Neural cell (in vitro differentiated cells): ENCODE data around the gene VPS26A.

Experiments
- EP300 ChIP-seq: fragments of 450-650 bp; conservative IDR thresholded peaks from 2 replicates; pipeline ENCODE4 v1.6.1; 2014; ENCODE audit warnings: antibody characterized with exemption, mild to moderate bottlenecking, moderate library complexity; ENCODE audit not compliant: poor library complexity, severe bottlenecking
- EZH2 ChIP-seq: fragments of 200-600, 300-800 bp; shearing (Covaris generic), sonication (generic); IDR thresholded peaks from 2 replicates; pipeline ENCODE4 v1.6.1; 2014; ENCODE audit warnings: antibody characterized with exemption, low read length, borderline replicate concordance, mild to moderate bottlenecking; ENCODE audit not compliant: insufficient read depth, poor library complexity, severe bottlenecking
- REST ChIP-seq: IDR thresholded peaks from 2 replicates; pipeline ENCODE4 v1.6.1; 2012; ENCODE audit warnings: borderline replicate concordance
- TF ChIP-seq, protein P1 (sequence below): fragments of 450-650 bp; IDR thresholded peaks from 2 replicates; pipeline ENCODE4 v1.5.1; 2014; ENCODE audit warnings: antibody characterized with exemption, mild to moderate bottlenecking, moderate library complexity; ENCODE audit not compliant: poor library complexity, severe bottlenecking

DNA sequence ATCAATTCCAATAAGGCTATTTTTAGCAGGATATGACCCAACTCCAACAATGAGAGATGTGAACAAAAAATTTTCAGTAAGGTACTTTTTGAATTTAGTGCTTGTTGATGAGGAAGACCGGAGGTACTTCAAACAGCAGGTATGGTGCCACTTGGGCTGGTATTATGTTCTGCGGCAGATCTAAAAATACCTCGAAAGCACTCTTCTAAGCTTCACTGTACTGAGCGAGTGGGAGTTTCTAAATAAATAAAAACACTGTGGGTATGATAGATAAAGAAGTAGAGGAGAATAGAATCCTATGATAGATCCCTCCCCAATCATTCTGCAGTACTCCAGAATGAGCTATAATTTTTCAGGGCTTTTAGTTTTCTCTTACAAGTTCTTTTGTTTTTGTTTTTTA lies 44.5 kb downstream of the VPS26A start:
- TF ChIP-seq, protein P1, sequence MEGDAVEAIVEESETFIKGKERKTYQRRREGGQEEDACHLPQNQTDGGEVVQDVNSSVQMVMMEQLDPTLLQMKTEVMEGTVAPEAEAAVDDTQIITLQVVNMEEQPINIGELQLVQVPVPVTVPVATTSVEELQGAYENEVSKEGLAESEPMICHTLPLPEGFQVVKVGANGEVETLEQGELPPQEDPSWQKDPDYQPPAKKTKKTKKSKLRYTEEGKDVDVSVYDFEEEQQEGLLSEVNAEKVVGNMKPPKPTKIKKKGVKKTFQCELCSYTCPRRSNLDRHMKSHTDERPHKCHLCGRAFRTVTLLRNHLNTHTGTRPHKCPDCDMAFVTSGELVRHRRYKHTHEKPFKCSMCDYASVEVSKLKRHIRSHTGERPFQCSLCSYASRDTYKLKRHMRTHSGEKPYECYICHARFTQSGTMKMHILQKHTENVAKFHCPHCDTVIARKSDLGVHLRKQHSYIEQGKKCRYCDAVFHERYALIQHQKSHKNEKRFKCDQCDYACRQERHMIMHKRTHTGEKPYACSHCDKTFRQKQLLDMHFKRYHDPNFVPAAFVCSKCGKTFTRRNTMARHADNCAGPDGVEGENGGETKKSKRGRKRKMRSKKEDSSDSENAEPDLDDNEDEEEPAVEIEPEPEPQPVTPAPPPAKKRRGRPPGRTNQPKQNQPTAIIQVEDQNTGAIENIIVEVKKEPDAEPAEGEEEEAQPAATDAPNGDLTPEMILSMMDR, result no peak
- no peak for TF ChIP-seq EP300
- no peak for TF ChIP-seq REST
- no peak for TF ChIP-seq EZH2
